Aorta (tissue), 5 donors: Measurements from ENCODE around the gene CHST11. TPM values are rescaled to one million over a fixed set of nuclear protein-coding genes. Genes with fewer than 3 reads are reported as not detected.

Source experiments
- ATAC-seq: fragments of 200-7000 bp; cut with Tn5 transposase; one replicate; pipeline ENCODE4 v1.9.1; 2022; ENCODE audit warnings: moderate library complexity; ENCODE audit not compliant: low FRiP score
- DNase-seq, 2 donors: peaks; one replicate each; pipeline ENCODE4 v3.0.0-alpha.2; 2020
- H3K27ac ChIP-seq, 2 donors: one replicate each; pipeline ENCODE4 v1.5.1; 2013; ENCODE audit warnings: low read length in 2 of 2, mild to moderate bottlenecking in 2 of 2, moderate library complexity in 2 of 2, control low read depth in 1 of 2, inconsistent platforms in 1 of 2, low read depth in 1 of 2
- H3K27me3 ChIP-seq, 2 donors: one replicate each; pipeline ENCODE4 v1.6.1; 2013; ENCODE audit warnings: control low read depth in 1 of 2, low read length in 1 of 2, mild to moderate bottlenecking in 1 of 2, moderate library complexity in 1 of 2; ENCODE audit not compliant: insufficient read depth in 2 of 2, control insufficient read depth in 1 of 2
- H3K36me3 ChIP-seq, 2 donors: one replicate each; pipeline ENCODE4 v1.6.1; 2013; ENCODE audit warnings: control low read depth in 1 of 2, low read length in 1 of 2, mild to moderate bottlenecking in 1 of 2; ENCODE audit not compliant: insufficient read depth in 2 of 2, control insufficient read depth in 1 of 2
- H3K4me1 ChIP-seq, 2 donors: one replicate each; pipeline ENCODE4 v1.6.1; 2013; ENCODE audit warnings: low read length in 2 of 2, control low read depth in 1 of 2, mild to moderate bottlenecking in 1 of 2, moderate library complexity in 1 of 2; ENCODE audit not compliant: insufficient read depth in 2 of 2, control insufficient read depth in 1 of 2
- H3K4me3 ChIP-seq, 2 donors: one replicate each; pipeline ENCODE4 v1.5.1; 2013; ENCODE audit warnings: low read length in 2 of 2, control low read depth in 1 of 2, mild to moderate bottlenecking in 1 of 2
- H3K9me3 ChIP-seq: one replicate; pipeline ENCODE4 v1.6.1; 2013; ENCODE audit warnings: mild to moderate bottlenecking, low read length; ENCODE audit not compliant: control insufficient read depth
- WGBS, 2 donors: extraction: QIAGEN DNeasy Blood & Tissue Kit; methylation state at CpG; one replicate each; pipeline ENCODE4 v1.1.7; 2013; 5-methylcytosine and 5-hydroxymethylcytosine counted together
- intact Hi-C, 2 donors: fragments of 100-400 bp; cut with DNase I; formaldehyde crosslinking; loops; one replicate each; pipeline versions ENCODE4 v1.14.2 to v1.15.0; 2022
- polyA plus RNA-seq, 2 donors: library from polyadenylated mRNA; stranded (reverse); fragments of 200-250 nt; gene quantifications; one replicate each; pipeline ENCODE4 v1.2.3, GENCODE V29; 2013
- total RNA-seq, 2 donors: library from RNA; stranded (reverse); fragmentation: NEBNext Ultra II Directional; extraction: Animal tissue kit (Norgen Biotek cat#: 25700); gene quantifications; one replicate each; pipeline ENCODE4 v1.2.1, GENCODE V29; 2021
- donor health status: healthy with polysubstance abuse.
- donor health status: Bipolar disorder and iron deficiency.
- donor health status: DM: no; HTN: no; CAD: no.
- donor health status: DM: no; HTN: no; CAD: no.
- donor health status: DM: yes; HTN: yes; CAD: no.

CHST11 gene
- total and polyA plus RNA-seq, 4 donors, result 2.1 to 31.0 (median 15.7) TPM

DNA sequence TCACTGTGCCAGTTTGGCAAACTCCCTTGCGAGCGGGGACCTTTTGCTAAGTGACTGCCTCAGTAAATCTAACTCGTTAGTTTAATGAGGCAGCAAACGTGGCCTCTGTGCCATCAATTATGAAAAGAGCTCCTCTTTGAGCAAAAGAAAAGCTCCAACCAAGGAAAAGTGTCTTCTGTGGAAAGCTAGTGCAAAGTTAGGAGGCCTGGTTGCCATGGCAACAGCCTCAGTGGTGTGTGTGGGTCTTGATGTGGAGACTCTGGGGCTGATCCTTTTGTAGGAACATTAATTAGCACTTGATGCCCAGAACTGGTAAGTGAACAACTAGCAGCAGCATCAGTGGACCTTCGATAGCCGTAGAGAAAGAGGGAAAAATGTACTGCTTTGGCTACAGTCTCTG, 145.7 kb downstream of the CHST11 start:
- no peaks in the 10 kb centered on the region for H3K27me3 ChIP-seq
- no peaks in the 10 kb centered on the region for H3K9me3 ChIP-seq
- no peaks in the 10 kb centered on the region for H3K36me3 ChIP-seq
- DNase-seq, result no peak
- H3K4me3 ChIP-seq, result no peak overlapping the region
- H3K4me1 ChIP-seq, result peaks cover 0 to 4% of the 10 kb centered on the region in 2 donors
- ATAC-seq, result no peak
- intact Hi-C loops, result no loop called here
- H3K27ac ChIP-seq, result no peak overlapping the region
- WGBS, 2 donors, result 97 to 98% methylated on average over 6 of the region's 6 CpGs

DNA sequence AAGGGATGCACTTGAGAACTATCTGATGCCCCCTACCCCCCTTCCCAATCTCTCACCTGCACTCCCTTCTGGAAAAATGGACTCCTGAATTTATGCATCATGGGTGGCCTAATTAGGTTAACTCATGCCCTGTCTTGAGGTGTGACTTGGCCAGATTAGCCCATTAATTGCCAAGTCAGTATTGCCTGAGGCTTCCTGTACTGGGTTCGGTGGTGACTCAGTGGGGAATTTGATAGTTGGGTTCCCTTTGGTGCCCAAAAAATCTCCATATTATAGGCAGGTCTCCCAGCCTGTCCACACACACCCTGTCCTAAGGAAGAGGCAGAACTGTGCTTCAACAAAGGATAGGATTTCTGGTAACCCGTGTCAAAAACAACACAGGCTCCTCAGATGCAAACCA, 146.1 kb downstream of the CHST11 start:
- intact Hi-C loops, result no loop called here
- H3K27ac ChIP-seq, result no peak overlapping the region
- no peak for ATAC-seq
- no peak overlapping the region for H3K4me3 ChIP-seq
- no peaks in the 10 kb centered on the region for H3K36me3 ChIP-seq
- no peaks in the 10 kb centered on the region for H3K9me3 ChIP-seq
- no peak for DNase-seq
- H3K4me1 ChIP-seq, result peaks cover 0 to 4% of the 10 kb centered on the region in 2 donors
- 93 to 96% methylated on average over 2 of the region's 2 CpGs for WGBS, 2 donors
- no peaks in the 10 kb centered on the region for H3K27me3 ChIP-seq

DNA sequence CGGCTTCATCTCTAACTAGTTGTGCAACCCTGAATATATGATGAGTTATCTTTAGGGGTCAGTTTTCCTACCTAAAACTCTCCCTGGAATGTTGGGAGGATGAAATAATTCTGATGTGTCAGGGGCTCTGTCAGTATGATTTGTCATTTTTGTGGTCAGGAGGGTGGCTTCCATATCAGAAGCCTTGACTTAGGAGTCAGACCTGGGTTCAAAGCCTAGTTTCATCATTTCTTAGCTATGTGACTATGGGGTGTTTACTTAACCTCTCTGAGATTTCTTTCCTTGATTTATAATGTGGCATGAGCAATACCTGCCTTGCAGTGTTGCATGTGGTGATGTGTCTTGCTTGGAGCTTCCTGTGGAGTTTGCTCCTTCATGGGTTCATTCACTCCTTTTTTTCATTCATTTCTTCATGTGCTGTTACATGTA, 146.8 kb downstream of the CHST11 start:
- H3K4me3 ChIP-seq, result no peak overlapping the region
- no peak for DNase-seq
- 92 to 96% methylated on average over 1 of the region's 1 CpG for WGBS, 2 donors
- no peak for ATAC-seq
- H3K36me3 ChIP-seq, result no peaks in the 10 kb centered on the region
- H3K27me3 ChIP-seq, result no peaks in the 10 kb centered on the region
- H3K27ac ChIP-seq, result peak overlapping the region in 1 of 2 donors; percentile 56
- H3K4me1 ChIP-seq, result peaks cover 0 to 4% of the 10 kb centered on the region in 2 donors
- intact Hi-C loops, result no loop called here
- H3K9me3 ChIP-seq, result no peaks in the 10 kb centered on the region

DNA sequence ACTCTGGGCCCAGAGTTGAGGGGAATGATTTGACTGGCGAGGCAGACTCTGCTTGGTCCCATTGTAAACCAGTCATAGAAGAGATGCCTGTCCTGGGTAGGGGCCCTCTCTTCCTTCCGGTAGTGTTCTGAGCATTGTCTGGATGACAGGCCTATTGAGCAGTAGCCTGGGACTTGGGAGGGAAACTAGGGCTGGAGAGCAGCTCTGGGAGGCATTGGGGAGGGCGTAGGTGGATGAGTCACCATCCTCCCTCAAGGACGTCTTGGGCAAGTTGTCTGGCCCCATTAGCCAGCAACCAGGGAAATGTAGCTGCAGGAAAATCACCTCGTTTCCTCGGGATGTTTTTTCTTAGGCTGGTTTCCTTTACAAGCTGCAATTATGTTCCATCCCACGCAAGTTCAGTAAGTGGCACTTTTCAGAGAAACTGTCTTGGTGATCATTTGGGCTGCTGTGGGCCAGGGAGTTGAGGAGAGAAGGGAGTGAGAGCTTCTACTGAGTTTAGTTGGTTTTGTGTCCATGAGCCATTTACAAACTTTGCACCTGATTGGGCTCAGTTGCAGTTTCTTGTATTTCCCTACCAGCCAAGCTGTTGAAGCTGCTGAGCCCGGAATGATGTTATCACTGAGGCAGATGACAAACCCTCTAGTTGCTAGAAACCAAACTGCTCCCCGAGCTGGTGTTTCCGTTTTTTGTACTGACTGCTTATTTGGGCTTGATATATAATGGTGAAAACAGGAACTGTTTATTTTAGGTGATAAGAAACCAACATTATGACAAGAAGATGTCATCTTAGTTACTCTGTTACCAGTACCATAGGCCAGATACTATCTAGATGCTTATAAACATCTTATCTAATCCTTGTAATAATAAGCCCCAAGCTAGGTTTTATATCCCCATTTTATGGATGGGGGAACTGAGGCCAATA, 147.6 kb downstream of the CHST11 start:
- H3K4me3 ChIP-seq, result no peak overlapping the region
- WGBS, 2 donors, result 24 to 31% methylated on average over 10 of the region's 10 CpGs
- no peaks in the 10 kb centered on the region for H3K9me3 ChIP-seq
- H3K27me3 ChIP-seq, result no peaks in the 10 kb centered on the region
- intact Hi-C loops, result no loop called here
- H3K36me3 ChIP-seq, result no peaks in the 10 kb centered on the region
- ATAC-seq, result peak; percentile 91
- H3K27ac ChIP-seq, result peak overlapping the region in 1 of 2 donors; percentile 56
- peaks cover 0 to 4% of the 10 kb centered on the region in 2 donors for H3K4me1 ChIP-seq
- DNase-seq, result peak; percentile 88 to 89

DNA sequence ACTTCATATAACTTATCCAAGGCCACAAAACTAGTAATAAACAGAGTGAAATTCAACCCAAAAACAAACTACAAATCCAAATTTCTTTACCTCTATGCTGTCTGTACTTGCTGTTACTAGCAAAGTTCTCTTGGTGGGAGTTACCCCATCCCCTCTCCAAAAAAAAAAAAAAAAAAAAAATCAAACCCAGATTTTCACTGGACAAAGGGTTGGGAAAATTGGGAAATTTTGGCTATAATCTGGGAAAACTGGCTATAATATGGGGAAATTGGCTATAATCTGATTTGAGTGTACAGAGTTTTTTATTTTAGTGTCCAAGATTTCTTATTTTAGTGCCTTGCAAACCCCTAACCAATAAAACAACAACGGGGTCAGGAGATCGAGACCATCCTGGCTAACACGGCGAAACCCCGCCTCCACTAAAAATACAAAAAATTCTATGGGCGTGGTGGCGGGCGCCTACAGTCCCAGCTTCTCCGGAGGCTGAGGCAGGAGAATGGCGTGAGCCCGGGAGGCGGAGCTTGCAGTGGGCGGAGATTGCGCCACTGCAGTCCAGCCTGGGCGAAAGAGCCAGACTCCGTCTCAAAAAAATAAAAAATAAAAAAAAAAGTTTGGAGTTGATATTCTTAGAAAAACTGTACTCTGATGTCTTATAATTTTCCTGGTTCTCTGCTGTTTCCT, 148.4 kb downstream of the CHST11 start:
- DNase-seq (peak; percentile 75 to 79), ATAC-seq (peak; percentile 68)
- Histone ChIP-seq H3K9me3 (no peaks in the 10 kb centered on the region), H3K27ac (no peak overlapping the region), H3K4me3 (no peak overlapping the region), H3K36me3 (no peaks in the 10 kb centered on the region), H3K4me1 (peaks cover 0 to 4% of the 10 kb centered on the region in 2 donors), H3K27me3 (no peaks in the 10 kb centered on the region)
- intact Hi-C loops, result no loop called here
- WGBS, 2 donors, result 89 to 92% methylated on average over 16 of the region's 16 CpGs

DNA sequence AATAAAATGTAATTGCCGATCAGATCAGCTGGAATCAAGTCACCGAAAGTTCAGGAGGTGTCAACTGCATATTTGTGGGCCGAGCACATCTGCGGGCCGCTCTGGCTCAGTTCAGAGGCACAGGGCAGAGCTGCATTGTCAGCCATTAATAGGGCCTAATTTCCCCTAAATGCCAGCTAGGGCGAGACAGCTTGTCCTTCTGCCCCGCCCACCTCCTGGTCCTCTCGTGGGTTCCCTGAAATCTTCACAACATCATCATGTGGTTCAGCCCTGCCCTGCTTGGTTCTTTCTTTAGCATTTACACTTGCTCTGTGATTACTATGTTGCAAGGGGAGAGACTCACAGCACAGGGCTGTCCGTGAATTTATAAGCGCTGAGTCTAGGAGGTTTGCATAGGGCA, 148.9 kb downstream of the CHST11 start:
- Histone ChIP-seq H3K4me1 (peaks cover 0 to 4% of the 10 kb centered on the region in 2 donors), H3K9me3 (no peaks in the 10 kb centered on the region), H3K27ac (no peak overlapping the region), H3K36me3 (no peaks in the 10 kb centered on the region), H3K4me3 (no peak overlapping the region), H3K27me3 (no peaks in the 10 kb centered on the region)
- peak; percentile 83 to 92 for DNase-seq
- intact Hi-C loops, result no loop called here
- ATAC-seq, result peak; percentile 76
- 53 to 54% methylated on average over 10 of the region's 10 CpGs for WGBS, 2 donors

DNA sequence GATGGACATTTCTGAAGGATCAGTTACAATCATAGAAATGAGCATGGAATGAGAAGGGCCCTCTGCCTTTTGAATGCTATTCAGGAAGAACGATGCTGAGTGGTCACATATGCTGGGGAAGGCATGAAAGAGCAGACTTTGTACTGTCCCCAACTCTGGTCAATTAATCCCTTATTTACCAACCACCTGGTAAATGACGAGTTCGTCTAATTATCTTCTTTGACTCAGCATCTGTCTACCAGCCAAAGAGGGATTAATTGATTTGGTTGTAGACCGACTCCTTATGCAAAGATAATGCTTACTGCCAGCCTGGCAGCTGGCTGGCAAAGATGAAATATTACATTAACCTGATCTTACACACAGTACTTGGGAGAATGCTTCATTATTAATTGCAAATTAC, 152.2 kb downstream of the CHST11 start:
- Histone ChIP-seq H3K27ac (no peak overlapping the region), H3K4me3 (no peak overlapping the region), H3K9me3 (no peaks in the 10 kb centered on the region), H3K36me3 (no peaks in the 10 kb centered on the region), H3K4me1 (peaks cover 0 to 2% of the 10 kb centered on the region in 2 donors), H3K27me3 (no peaks in the 10 kb centered on the region)
- ATAC-seq, result no peak
- intact Hi-C loops, result no loop called here
- WGBS, 2 donors, result 92 to 96% methylated on average over 4 of the region's 4 CpGs
- no peak for DNase-seq

DNA sequence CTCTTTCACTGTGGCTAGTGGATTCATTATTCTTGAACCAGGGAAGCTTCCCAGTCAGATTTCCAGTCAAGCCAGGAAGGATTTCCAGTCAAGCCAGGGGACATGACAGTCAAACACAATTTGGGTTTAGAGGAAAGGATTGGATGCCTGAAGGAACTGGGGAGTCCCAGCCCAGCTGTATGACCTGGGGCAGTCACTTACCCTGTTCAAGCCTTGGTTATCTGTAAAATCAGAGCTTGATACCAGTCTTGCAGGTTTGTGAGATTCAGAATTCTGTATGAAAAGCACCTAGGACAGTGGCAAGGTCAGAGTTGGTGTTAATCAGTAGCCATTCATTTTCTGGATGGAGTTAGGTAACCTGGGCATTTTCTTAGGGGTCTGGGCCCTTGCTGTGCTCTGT, 152.7 kb downstream of the CHST11 start:
- Histone ChIP-seq H3K36me3 (no peaks in the 10 kb centered on the region), H3K27me3 (no peaks in the 10 kb centered on the region), H3K4me3 (no peak overlapping the region), H3K27ac (no peak overlapping the region), H3K4me1 (peaks cover 0 to 1% of the 10 kb centered on the region in 2 donors), H3K9me3 (no peaks in the 10 kb centered on the region)
- ATAC-seq, result no peak
- intact Hi-C loops, result no loop called here
- DNase-seq, result no peak
